PC-9 (cell line): Measurements from ENCODE around the gene FANCI.

Source experiments
- CTCF ChIP-seq: fragments of 200-600 bp; sonication (generic); conservative IDR thresholded peaks from 2 replicates; pipeline ENCODE4 v1.6.1; 2017; ENCODE audit warnings: mixed run types, antibody characterized with exemption, mild to moderate bottlenecking, moderate library complexity
- EZH2 ChIP-seq: fragments of 200-600 bp; sonication (generic); IDR thresholded peaks from 2 replicates; pipeline ENCODE4 v1.8.0; 2017; ENCODE audit warnings: antibody characterized with exemption, low read depth

- TF ChIP-seq CTCF (no peak), EZH2 (no peak)
Observed at GRCh38 chr15:89342840-89343239, 99.1 kb downstream of the FANCI start.
